ENCODE results near the gene IFNL4. TPM values are rescaled to one million over a fixed set of nuclear protein-coding genes. Genes with fewer than 3 reads are reported as not detected.

IFNL4 gene
- total and polyA plus RNA-seq, 9 donors, result 0.17 to 0.23 TPM; not detected in 7

- intact Hi-C loops (cut with DNase I), result no loop called here
- TF ChIP-seq, protein P1, sequence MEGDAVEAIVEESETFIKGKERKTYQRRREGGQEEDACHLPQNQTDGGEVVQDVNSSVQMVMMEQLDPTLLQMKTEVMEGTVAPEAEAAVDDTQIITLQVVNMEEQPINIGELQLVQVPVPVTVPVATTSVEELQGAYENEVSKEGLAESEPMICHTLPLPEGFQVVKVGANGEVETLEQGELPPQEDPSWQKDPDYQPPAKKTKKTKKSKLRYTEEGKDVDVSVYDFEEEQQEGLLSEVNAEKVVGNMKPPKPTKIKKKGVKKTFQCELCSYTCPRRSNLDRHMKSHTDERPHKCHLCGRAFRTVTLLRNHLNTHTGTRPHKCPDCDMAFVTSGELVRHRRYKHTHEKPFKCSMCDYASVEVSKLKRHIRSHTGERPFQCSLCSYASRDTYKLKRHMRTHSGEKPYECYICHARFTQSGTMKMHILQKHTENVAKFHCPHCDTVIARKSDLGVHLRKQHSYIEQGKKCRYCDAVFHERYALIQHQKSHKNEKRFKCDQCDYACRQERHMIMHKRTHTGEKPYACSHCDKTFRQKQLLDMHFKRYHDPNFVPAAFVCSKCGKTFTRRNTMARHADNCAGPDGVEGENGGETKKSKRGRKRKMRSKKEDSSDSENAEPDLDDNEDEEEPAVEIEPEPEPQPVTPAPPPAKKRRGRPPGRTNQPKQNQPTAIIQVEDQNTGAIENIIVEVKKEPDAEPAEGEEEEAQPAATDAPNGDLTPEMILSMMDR (IDR thresholded peaks at IDR 0.05), result no peak
- TF ChIP-seq POLR2A (IDR thresholded peaks at IDR 0.05) (no peak), EP300 (IDR thresholded peaks at IDR 0.05) (no peak)
- H3K36me3 ChIP-seq, result no peaks in the 10 kb centered on the region
- WGBS, 3 donors, result 64 to 88% (median 76%) methylated on average over 3 of the region's 3 CpGs
- H3K27ac ChIP-seq, result no peak overlapping the region
- H3K27me3 ChIP-seq, result no peaks in the 10 kb centered on the region
- H3K9me3 ChIP-seq, result peaks cover 0 to 1% of the 10 kb centered on the region in 2 donors
- no peak for DNase-seq
- no peak overlapping the region for H3K4me3 ChIP-seq
- H3K4me1 ChIP-seq (ENCODE audit: insufficient read depth), result peaks cover 2% of the 10 kb centered on the region
Measured at GRCh38 chr19:39261704-39262103, 13.0 kb upstream of the IFNL4 start.

GRCh38 chr19:39257227-39257626 is 8.6 kb upstream of the IFNL4 start:
- Histone ChIP-seq H3K27me3 (no peaks in the 10 kb centered on the region), H3K36me3 (no peaks in the 10 kb centered on the region), H3K4me3 (no peak overlapping the region), H3K4me1 (ENCODE audit: insufficient read depth) (no peaks in the 10 kb centered on the region), H3K27ac (no peak overlapping the region), H3K9me3 (peaks cover 0 to 4% of the 10 kb centered on the region in 2 donors)
- intact Hi-C loops (cut with DNase I), result no loop called here
- DNase-seq, result no peak
- TF ChIP-seq EP300 (IDR thresholded peaks at IDR 0.05) (no peak), POLR2A (IDR thresholded peaks at IDR 0.05) (no peak)
- TF ChIP-seq, protein P1 (IDR thresholded peaks at IDR 0.05), result no peak
- 93 to 95% (median 95%) methylated on average over 4 of the region's 4 CpGs for WGBS, 3 donors

DNA sequence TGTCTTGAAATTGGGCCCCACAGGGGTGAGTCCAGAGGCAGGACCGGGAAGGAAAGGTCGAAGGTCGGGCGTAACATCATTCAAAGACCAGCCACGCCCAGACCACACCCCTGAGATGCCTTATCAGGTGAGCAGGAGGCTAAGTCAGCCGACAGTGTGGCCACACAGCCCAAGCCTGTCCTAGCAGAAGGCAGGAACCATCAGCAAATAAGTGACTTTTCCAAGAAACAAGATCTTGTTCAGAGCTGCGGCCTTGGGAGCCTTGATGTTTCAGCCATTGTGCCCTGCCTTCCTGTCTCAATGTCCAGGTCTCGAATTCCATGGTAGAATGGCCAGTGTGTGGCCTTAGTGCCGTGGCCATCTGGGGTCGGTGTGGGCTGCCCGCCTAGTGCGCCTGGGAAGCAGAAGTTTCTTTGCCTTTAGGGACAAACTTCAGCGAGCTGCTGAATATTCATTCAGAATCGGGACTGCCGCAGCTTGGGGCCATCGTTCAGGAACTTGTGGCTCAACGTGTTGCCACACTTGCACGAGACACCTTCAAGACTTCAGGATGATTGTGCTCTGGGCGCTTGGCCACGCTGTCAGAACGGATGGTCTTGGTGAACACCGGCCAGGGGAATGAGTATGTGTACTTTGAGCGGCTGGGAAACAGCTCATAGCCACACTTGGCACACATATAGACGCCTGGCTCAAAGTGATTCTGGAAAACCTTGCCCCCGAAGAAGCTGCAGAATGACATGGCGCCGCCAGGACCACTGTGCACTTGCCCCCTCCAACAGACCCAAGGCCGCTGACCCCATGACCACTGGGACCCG is 6.1 kb upstream of the IFNL4 start:
- 82 to 85% (median 85%) methylated on average over 29 of the region's 29 CpGs for WGBS, 3 donors
- H3K36me3 ChIP-seq, result no peaks in the 10 kb centered on the region
- TF ChIP-seq, protein P1 (IDR thresholded peaks at IDR 0.05), result no peak
- TF ChIP-seq POLR2A (IDR thresholded peaks at IDR 0.05) (no peak), EP300 (IDR thresholded peaks at IDR 0.05) (no peak)
- no peak overlapping the region for H3K4me3 ChIP-seq
- no peak for DNase-seq
- H3K4me1 ChIP-seq (ENCODE audit: insufficient read depth), result no peaks in the 10 kb centered on the region
- intact Hi-C loops (cut with DNase I), result no loop called here
- H3K9me3 ChIP-seq, result peaks cover 0 to 4% of the 10 kb centered on the region in 2 donors
- H3K27me3 ChIP-seq, result no peaks in the 10 kb centered on the region
- no peak overlapping the region for H3K27ac ChIP-seq

- H3K27me3 ChIP-seq, result no peaks in the 10 kb centered on the region
- intact Hi-C loops (cut with DNase I), result no loop called here
- H3K36me3 ChIP-seq, result no peaks in the 10 kb centered on the region
- peaks cover 0 to 4% of the 10 kb centered on the region in 2 donors for H3K9me3 ChIP-seq
- DNase-seq, result no peak
- no peak overlapping the region for H3K4me3 ChIP-seq
- no peak overlapping the region for H3K27ac ChIP-seq
- TF ChIP-seq, protein P1 (IDR thresholded peaks at IDR 0.05), result no peak
- no peak for TF ChIP-seq POLR2A (IDR thresholded peaks at IDR 0.05)
- TF ChIP-seq EP300 (IDR thresholded peaks at IDR 0.05), result no peak
- WGBS, 3 donors, result 78 to 89% (median 85%) methylated on average over 8 of the region's 8 CpGs
- H3K4me1 ChIP-seq (ENCODE audit: insufficient read depth), result no peaks in the 10 kb centered on the region
Measured at GRCh38 chr19:39253374-39254149, 4.9 kb upstream of the IFNL4 start.

All from ovary (tissue), 9 donors.